ENCODE data around the gene CD247. TPM values are rescaled to one million over a fixed set of nuclear protein-coding genes. Genes with fewer than 3 reads are reported as not detected.

The CD247 gene
- total and polyA plus RNA-seq, 9 of the 15 experiments (the other 6 are each of a cell fraction or from before 2014, with no cell fraction given) = 0.08 to 0.42 (median 0.28) TPM; not detected in 5

GRCh38 chr1:167420510-167420909 lies 97.8 kb downstream of the CD247 start (continued):
- TF ChIP-seq AFF1 (IDR thresholded peaks at IDR 0.05; ENCODE audit: low read depth in 1 of 2, partially characterized antibody in 2 of 2) (no peak), ZBTB49 (CRISPR knock-in tag; IDR thresholded peaks at IDR 0.05; ENCODE audit: borderline replicate concordance) (no peak), JUN (IDR thresholded peaks at IDR 0.05; ENCODE audit: borderline replicate concordance, low read depth, low read length) (no peak), JUN (CRISPR knock-in tag; IDR thresholded peaks at IDR 0.05; ENCODE audit: borderline replicate concordance) (no peak), ZSCAN29 (IDR thresholded peaks at IDR 0.05) (no peak), SAFB (IDR thresholded peaks at IDR 0.05; ENCODE audit: borderline replicate concordance, low read depth, low read length) (no peak), SP2 (IDR thresholded peaks at IDR 0.05; ENCODE audit: extremely low read depth, low read depth, low read length, poor library complexity, severe bottlenecking) (no peak), ZNF354B (CRISPR knock-in tag; IDR thresholded peaks at IDR 0.05) (no peak), TAF1 (IDR thresholded peaks at IDR 0.05; ENCODE audit: control insufficient read depth, extremely low read depth, insufficient read depth, low read length, severe bottlenecking) (no peak), BACH1 (tag; IDR thresholded peaks at IDR 0.05) (peak; percentile 62; the same call in 1 of the 2 replicates), PHB2 (IDR thresholded peaks at IDR 0.05; ENCODE audit: low read depth) (no peak), JUNB (CRISPR knock-in tag; conservative IDR thresholded peaks at IDR 0.05) (no peak), ZNF41 (CRISPR knock-in tag; conservative IDR thresholded peaks at IDR 0.05) (no peak), DIDO1 (tag; IDR thresholded peaks at IDR 0.05; ENCODE audit: low read depth) (no peak), AFF4 (CRISPR knock-in tag; IDR thresholded peaks at IDR 0.05) (no peak), CHD1 (IDR thresholded peaks at IDR 0.05; ENCODE audit: low read length) (no peak), ZNF77 (CRISPR knock-in tag; IDR thresholded peaks at IDR 0.05) (no peak), CTBP1 (IDR thresholded peaks at IDR 0.05; ENCODE audit: borderline replicate concordance) (peak; percentile 54; the same call in 1 of the 2 replicates), SIX5 (IDR thresholded peaks at IDR 0.05; ENCODE audit: borderline replicate concordance in 1 of 2, insufficient read depth in 1 of 2, low read depth in 1 of 2, low read length in 2 of 2) (no peak)
